H1 (cell line): Measurements from ENCODE around the gene PRKCD. TPM values are rescaled to one million over a fixed set of nuclear protein-coding genes. Genes with fewer than 3 reads are reported as not detected.

Experiments used
- CTCF ChIA-PET: fragments of 300-600 bp; sonication (Branson Sonifier 250); formaldehyde crosslinking; loops from one replicate; lab custom pipeline; 2021; ENCODE audit not compliant: partially characterized antibody; lab: Charles Lee
- POLR2A ChIA-PET: fragments of 300-600 bp; sonication (Branson Sonifier 250); formaldehyde crosslinking; loops from one replicate; lab custom pipeline; 2021; ENCODE audit warnings: inconsistent platforms; ENCODE audit not compliant: partially characterized antibody; lab: Charles Lee
- DNase-seq, 2 experiments: peaks; one replicate each; pipeline versions ENCODE4 v3.0.0 to v3.0.0-alpha.2; 2010 to 2022; ENCODE audit warnings: low spot score in 2 of 2, low read depth in 1 of 2, mixed read lengths in 1 of 2
- FAIRE-seq: peaks from 2 replicates; lab custom pipeline; 2011; peaks lifted over from hg19 to GRCh38; lab: Jason Lieb, UNC
- H2AFZ ChIP-seq: 2 replicates; pipeline ENCODE4 v1.8.1; 2012; ENCODE audit warnings: low read length, inconsistent platforms
- H2AK5ac ChIP-seq: 2 replicates; pipeline ENCODE4 v1.6.1; 2013; ENCODE audit warnings: low read depth, low read length
- H2BK120ac ChIP-seq: replicated peaks from 2 replicates; pipeline ENCODE3; 2013; ENCODE audit warnings: low read depth, low read length, inconsistent platforms
- H2BK12ac ChIP-seq: 2 replicates; pipeline ENCODE4 v1.6.1; 2013; ENCODE audit warnings: low read depth, low read length
- H2BK15ac ChIP-seq: 2 replicates; pipeline ENCODE4 v1.6.1; 2013; ENCODE audit warnings: low read length
- H2BK20ac ChIP-seq: 2 replicates; pipeline ENCODE4 v1.6.1; 2013; ENCODE audit warnings: low read length
- H2BK5ac ChIP-seq: 2 replicates; pipeline ENCODE4 v1.6.1; 2013; ENCODE audit warnings: low read depth, low read length
- H3K14ac ChIP-seq: 2 replicates; pipeline ENCODE4 v1.6.1; 2013; ENCODE audit warnings: inconsistent platforms; ENCODE audit not compliant: insufficient read length
- H3K18ac ChIP-seq: 2 replicates; pipeline ENCODE4 v1.6.1; 2013; ENCODE audit warnings: low read length; ENCODE audit errors: extremely low read depth
- H3K23ac ChIP-seq: 2 replicates; pipeline ENCODE4 v1.6.1; 2013; ENCODE audit warnings: inconsistent platforms; ENCODE audit not compliant: insufficient read length
- H3K23me2 ChIP-seq: 2 replicates; pipeline ENCODE4 v1.6.1; 2013; ENCODE audit warnings: low read depth, low read length
- H3K27ac ChIP-seq: 2 replicates; pipeline ENCODE4 v1.6.1; 2011; ENCODE audit warnings: low read depth, low read length, inconsistent platforms
- H3K27me3 ChIP-seq, 4 experiments: replicated peaks in 1 of 4; 1 replicate in 1 of 4; 2 replicates in 3 of 4; pipeline versions ENCODE4 v1.6.1 to v1.8.1; 2011 to 2013; ENCODE audit warnings: low read length in 3 of 4, mild to moderate bottlenecking in 3 of 4, inconsistent platforms in 2 of 4, mixed read lengths in 2 of 4, moderate library complexity in 1 of 4; ENCODE audit not compliant: control insufficient read depth in 3 of 4, insufficient read depth in 3 of 4; ENCODE audit errors: extremely low read depth in 1 of 4
- H3K36me3 ChIP-seq, 4 experiments: 2 replicates each; pipeline versions ENCODE4 v1.6.1 to v1.8.1; 2011 to 2013; ENCODE audit warnings: mild to moderate bottlenecking in 4 of 4, low read length in 3 of 4, moderate library complexity in 2 of 4, control low read depth in 1 of 4, inconsistent platforms in 1 of 4; ENCODE audit not compliant: insufficient read depth in 4 of 4, control insufficient read depth in 2 of 4
- H3K4ac ChIP-seq: replicated peaks from 2 replicates; pipeline ENCODE3; 2013; ENCODE audit warnings: low read length, low read depth, mixed read lengths, inconsistent platforms; ENCODE audit not compliant: insufficient read length
- H3K4me1 ChIP-seq, 4 experiments: replicated peaks in 1 of 4; 1 replicate in 1 of 4; 2 replicates in 3 of 4; pipeline versions ENCODE4 v1.6.1 to v1.8.1; 2011 to 2013; ENCODE audit warnings: low read length in 3 of 4, inconsistent platforms in 2 of 4, mixed read lengths in 1 of 4; ENCODE audit not compliant: insufficient read depth in 4 of 4, control insufficient read depth in 3 of 4
- H3K4me2 ChIP-seq, 2 experiments: 2 replicates each; pipeline versions ENCODE4 v1.6.1 to v1.8.1; 2011 to 2013; ENCODE audit warnings: low read depth in 2 of 2, low read length in 2 of 2, control low read depth in 1 of 2, inconsistent platforms in 1 of 2, mild to moderate bottlenecking in 1 of 2; ENCODE audit not compliant: insufficient read depth in 1 of 2
- H3K4me3 ChIP-seq, 4 experiments: fragments of 200-600, 300-600 bp in 1 of 4; sonication (generic), shearing (Covaris generic), sonication (Bioruptor Twin) in 1 of 4; 2 replicates each; pipeline versions ENCODE4 v1.5.1 to v1.8.1; 2011 to 2016; ENCODE audit warnings: low read length in 4 of 4, low read depth in 3 of 4, control low read depth in 2 of 4, inconsistent platforms in 2 of 4, mild to moderate bottlenecking in 2 of 4, mixed read lengths in 1 of 4, moderate library complexity in 1 of 4; ENCODE audit not compliant: insufficient read depth in 2 of 4; ENCODE audit errors: extremely low read depth in 1 of 4
- H3K56ac ChIP-seq: replicated peaks from 2 replicates; pipeline ENCODE3; 2013; ENCODE audit warnings: low read depth, mild to moderate bottlenecking, mixed read lengths, low read length, inconsistent platforms; ENCODE audit not compliant: insufficient read length
- H3K79me1 ChIP-seq: 2 replicates; pipeline ENCODE4 v1.6.1; 2013; ENCODE audit warnings: low read depth, low read length, control low read depth
- H3K79me2 ChIP-seq, 2 experiments: 2 replicates each; pipeline versions ENCODE4 v1.6.1 to v1.8.1; 2012 to 2013; ENCODE audit warnings: low read length in 2 of 2, mild to moderate bottlenecking in 2 of 2, inconsistent platforms in 1 of 2; ENCODE audit not compliant: insufficient read depth in 2 of 2, control insufficient read depth in 1 of 2
- H3K9ac ChIP-seq, 4 experiments: replicated peaks in 1 of 4; 1 replicate in 1 of 4; 2 replicates in 3 of 4; pipeline versions ENCODE4 v1.6.1 to v1.8.1; 2011 to 2013; ENCODE audit warnings: low read depth in 3 of 4, low read length in 3 of 4, control low read depth in 2 of 4, mild to moderate bottlenecking in 2 of 4, moderate library complexity in 2 of 4, inconsistent platforms in 1 of 4; ENCODE audit errors: extremely low read depth in 1 of 4
- H3K9me3 ChIP-seq, 2 experiments: 2 replicates each; pipeline versions ENCODE4 v1.6.1 to v1.8.1; 2012 to 2013; ENCODE audit warnings: mild to moderate bottlenecking in 2 of 2, moderate library complexity in 2 of 2, control low read depth in 1 of 2, inconsistent platforms in 1 of 2, low read depth in 1 of 2, low read length in 1 of 2, mixed read lengths in 1 of 2; ENCODE audit not compliant: insufficient read depth in 2 of 2
- H4K20me1 ChIP-seq, 2 experiments: replicated peaks in 1 of 2; 2 replicates each; pipeline versions ENCODE3 to v1.8.1; 2011 to 2013; ENCODE audit warnings: inconsistent platforms in 2 of 2, low read length in 2 of 2, mild to moderate bottlenecking in 1 of 2; ENCODE audit not compliant: insufficient read depth in 2 of 2, control insufficient read depth in 1 of 2
- H4K5ac ChIP-seq: 2 replicates; pipeline ENCODE4 v1.6.1; 2013; ENCODE audit warnings: low read length, low read depth, mixed read lengths, inconsistent platforms; ENCODE audit not compliant: insufficient read length
- H4K8ac ChIP-seq: 2 replicates; pipeline ENCODE4 v1.8.0; 2013; ENCODE audit warnings: mild to moderate bottlenecking, moderate library complexity, low read length, inconsistent platforms; ENCODE audit not compliant: insufficient read depth; ENCODE audit errors: extremely low read depth
- H4K91ac ChIP-seq: replicated peaks from 2 replicates; pipeline ENCODE3; 2013; ENCODE audit warnings: low read length, mixed read lengths, inconsistent platforms; ENCODE audit not compliant: insufficient read length
- EZH2 ChIP-seq: fragments of 200-600 bp; sonication (generic); IDR thresholded peaks from 2 replicates; pipeline ENCODE4 v1.7.1; 2012; ENCODE audit warnings: low read depth, mild to moderate bottlenecking, moderate library complexity, low read length, inconsistent platforms; ENCODE audit not compliant: severe bottlenecking
- POLR2A ChIP-seq, 2 experiments: IDR thresholded peaks; 1 replicate in 1 of 2; 2 replicates in 1 of 2; pipeline ENCODE4 v1.6.1; 2011; ENCODE audit warnings: low read depth in 2 of 2, low read length in 2 of 2, mild to moderate bottlenecking in 2 of 2; ENCODE audit errors: control extremely low read depth in 1 of 2
- POLR2AphosphoS5 ChIP-seq: IDR thresholded peaks from 2 replicates; pipeline ENCODE4 v1.6.1; 2011; ENCODE audit warnings: low read depth, low read length
- WGBS, 2 experiments: shearing (Covaris generic) in 1 of 2; methylation state at CpG; one replicate each; pipeline versions ENCODE4 v1.1.6 to v1.1.7; 2013 to 2015; ENCODE audit warnings: low lambda C conversion rate in 2 of 2, mixed read lengths in 2 of 2, inconsistent platforms in 1 of 2, low coverage in 1 of 2, missing lambda C conversion rate in 1 of 2; ENCODE audit not compliant: insufficient replicate concordance in 2 of 2, insufficient coverage in 1 of 2, insufficient read length in 1 of 2; ENCODE audit errors: extremely low coverage in 1 of 2, missing lambda C conversion rate in 1 of 2; 5-methylcytosine and 5-hydroxymethylcytosine counted together
- polyA plus RNA-seq, 7 experiments: library from polyadenylated mRNA; depleted of rRNA in 3 of 7; stranded (reverse) in 5 of 7; unstranded in 2 of 7; fragments of >200 nt in 5 of 7; fragments of 200-250 nt in 2 of 7; gene quantifications; 1 replicate in 5 of 7; 2 replicates in 1 of 7; 4 replicates in 1 of 7; pipeline versions ENCODE4 v1.2.1 to v1.2.3, GENCODE V29; 2011 to 2013; ENCODE audit warnings: missing spikeins in 2 of 7, mixed read lengths in 2 of 7
- total RNA-seq: library from RNA; stranded (reverse); fragmentation: NEBNext Ultra II Directional; extraction: Animal tissue kit (Norgen Biotek cat#: 25700); gene quantifications from 2 replicates; pipeline ENCODE4 v1.2.1, GENCODE V29; 2021

PRKCD gene
- total and polyA plus RNA-seq, 2 of the 8 experiments (the other 6 are each of a cell fraction or from before 2014, with no cell fraction given): 22.6 to 23.9 TPM

DNA sequence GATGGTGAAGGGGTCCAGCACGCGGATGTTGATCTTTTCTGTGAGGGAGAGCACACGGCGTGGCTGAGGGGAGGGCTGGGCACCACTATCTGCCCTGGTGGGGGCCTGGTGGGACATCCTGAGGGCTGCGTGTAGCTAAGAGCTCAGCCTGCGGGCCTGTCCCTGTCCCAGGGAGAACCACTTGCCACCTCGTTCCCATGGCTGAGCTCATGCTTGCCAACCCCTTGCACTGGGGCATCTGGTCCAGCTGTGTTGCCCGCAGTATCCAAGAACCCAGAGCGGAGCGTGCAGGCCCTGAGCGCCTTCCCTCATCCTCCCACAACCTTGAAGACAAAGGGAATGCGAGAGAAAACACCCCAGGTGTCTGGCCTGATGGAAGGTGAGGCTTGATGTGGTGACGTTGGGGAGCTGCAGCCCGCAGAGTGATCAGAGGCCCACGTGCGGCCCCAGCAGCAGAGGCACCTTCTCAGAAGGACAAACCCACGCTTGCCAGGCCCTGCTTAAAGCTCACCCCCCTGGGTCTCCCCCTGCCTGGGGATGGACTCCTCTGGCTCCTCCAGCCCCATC lies 65.9 kb downstream of the PRKCD start:
- CTCF ChIA-PET: interaction anchor here (0.6 to 3.2 kb wide), 9 partner anchors 11 to 605 kb away, joined by 3 to 14 read pairs (median 3); no protein-coding TSS in a partner anchor
- H3K18ac ChIP-seq: no peak overlapping the region
- H4K91ac ChIP-seq: no peak overlapping the region
- H2BK120ac ChIP-seq: no peak overlapping the region
- FAIRE-seq: no peak
- peaks cover 19 to 54% of the 10 kb centered on the region in 2 experiments for H4K20me1 ChIP-seq
- H3K56ac ChIP-seq: no peak overlapping the region
- H3K4ac ChIP-seq: no peak overlapping the region
- H3K4me3 ChIP-seq: no peak overlapping the region
- H3K4me2 ChIP-seq: no peak overlapping the region
- peaks cover 0 to 2% (median 0%) of the 10 kb centered on the region in 4 experiments; a peak in 1 of 7 replicates for H3K4me1 ChIP-seq
- H2AFZ ChIP-seq: no peak overlapping the region
- TF ChIP-seq POLR2A (IDR thresholded peaks at IDR 0.05; ENCODE audit: control extremely low read depth in 1 of 2, low read depth in 2 of 2, low read length in 2 of 2) (peak in 1 of 2 experiments; percentile 52; a peak in 1 of 3 replicates), POLR2AphosphoS5 (peak; percentile 44; the same call in 1 of the 2 replicates), EZH2 (no peak)
- H3K9me3 ChIP-seq: no peaks in the 10 kb centered on the region
- no peaks in the 10 kb centered on the region for H3K27me3 ChIP-seq
- no peak overlapping the region for H4K5ac ChIP-seq
- no peak overlapping the region for H3K23ac ChIP-seq
- no peak overlapping the region for H2BK20ac ChIP-seq
- no peak for DNase-seq
- H2BK15ac ChIP-seq: no peak overlapping the region
- H3K79me2 ChIP-seq: no peaks in the 10 kb centered on the region; a peak in 1 of 4 replicates
- POLR2A ChIA-PET: interaction anchor here (1.9 to 28.5 kb wide), 2 partner anchors 9 to 23 kb away, joined by 8 to 449 read pairs; partner anchors contain the start of gene TKT
- WGBS, 2 experiments: 90% methylated on average over 15 of the region's 17 CpGs; no CpG with 5 or more reads in 1 of the 2 experiments
- peaks cover 3% of the 10 kb centered on the region for H3K79me1 ChIP-seq
- H3K27ac ChIP-seq: no peak overlapping the region
- no peak overlapping the region for H2AK5ac ChIP-seq
- no peak overlapping the region for H2BK12ac ChIP-seq
- peaks cover 63 to 88% (median 84%) of the 10 kb centered on the region in 4 experiments for H3K36me3 ChIP-seq
- no peak overlapping the region for H3K14ac ChIP-seq
- no peak overlapping the region for H2BK5ac ChIP-seq
- no peaks in the 10 kb centered on the region for H3K23me2 ChIP-seq
- no peak overlapping the region for H4K8ac ChIP-seq
- no peak overlapping the region for H3K9ac ChIP-seq
